Fibroblast of lung (primary cell): ENCODE measurements around the gene GBF1. TPM values are rescaled to one million over a fixed set of nuclear protein-coding genes. Genes with fewer than 3 reads are reported as not detected.

ENCODE experiments used
- DNase-seq, 2 donors: peaks; one replicate each; pipeline versions ENCODE4 v3.0.0 to v3.0.0-alpha.2; 2010; ENCODE audit warnings: low read depth in 2 of 2
- H2AFZ ChIP-seq: 2 replicates; pipeline ENCODE4 v1.5.1; 2012; ENCODE audit warnings: low read length, control low read depth, inconsistent platforms
- H3K27ac ChIP-seq: 2 replicates; pipeline ENCODE4 v1.5.1; 2011; ENCODE audit warnings: low read length, control low read depth; ENCODE audit not compliant: insufficient read depth
- H3K27me3 ChIP-seq: 2 replicates; pipeline ENCODE4 v1.5.1; 2011; ENCODE audit warnings: mild to moderate bottlenecking, low read length; ENCODE audit not compliant: control insufficient read depth, insufficient read depth
- H3K36me3 ChIP-seq: 2 replicates; pipeline ENCODE4 v1.5.1; 2011; ENCODE audit warnings: low read length; ENCODE audit not compliant: control insufficient read depth, insufficient read depth
- H3K4me1 ChIP-seq: 2 replicates; pipeline ENCODE4 v1.5.1; 2011; ENCODE audit warnings: low read length; ENCODE audit not compliant: control insufficient read depth, insufficient read depth; ENCODE audit errors: extremely low read depth
- H3K4me2 ChIP-seq: 2 replicates; pipeline ENCODE4 v1.5.1; 2011; ENCODE audit warnings: low read length, control low read depth; ENCODE audit not compliant: insufficient read depth; ENCODE audit errors: extremely low read depth
- H3K4me3 ChIP-seq, 4 experiments: fragments of 200-600 bp in 1 of 4; sonication (generic) in 1 of 4; replicated peaks in 1 of 4; 2 replicates each; pipeline ENCODE4 v1.5.1; 2011 to 2016; ENCODE audit warnings: low read length in 4 of 4, low read depth in 3 of 4, mild to moderate bottlenecking in 3 of 4, control low read depth in 2 of 4, inconsistent platforms in 1 of 4, mixed read lengths in 1 of 4; ENCODE audit not compliant: insufficient read depth in 1 of 4; ENCODE audit errors: control extremely low read depth in 1 of 4
- H3K79me2 ChIP-seq: 2 replicates; pipeline ENCODE4 v1.5.1; 2012; ENCODE audit warnings: mild to moderate bottlenecking, low read length, inconsistent platforms; ENCODE audit not compliant: control insufficient read depth, insufficient read depth
- H3K9ac ChIP-seq: 2 replicates; pipeline ENCODE4 v1.5.1; 2011; ENCODE audit warnings: mild to moderate bottlenecking, low read length, control low read depth; ENCODE audit not compliant: insufficient read depth
- H3K9me3 ChIP-seq: 2 replicates; pipeline ENCODE4 v1.5.1; 2012; ENCODE audit warnings: low read depth, low read length; ENCODE audit not compliant: control insufficient read depth, insufficient read depth
- H4K20me1 ChIP-seq: 2 replicates; pipeline ENCODE4 v1.5.1; 2011; ENCODE audit warnings: low read length; ENCODE audit not compliant: control insufficient read depth, insufficient read depth; ENCODE audit errors: extremely low read depth
- EZH2 ChIP-seq: IDR thresholded peaks from 2 replicates; pipeline ENCODE4 v1.5.1; 2012; ENCODE audit warnings: low read length, control low read depth, mild to moderate bottlenecking; ENCODE audit errors: missing control alignments
- polyA plus RNA-seq, 2 donors: library from polyadenylated mRNA; depleted of rRNA in 1 of 2; stranded (reverse) in 1 of 2; unstranded in 1 of 2; fragments of >200 nt; gene quantifications; 2 replicates each; pipeline ENCODE4 v1.2.1, GENCODE V29; 2011 to 2012; ENCODE audit warnings: missing spikeins in 1 of 2
- total RNA-seq: library from RNA; depleted of rRNA; stranded (reverse); fragments of >200 nt; gene quantifications from 2 replicates; pipeline ENCODE4 v1.2.1, GENCODE V29; 2014
- TF ChIP-seq, protein P1 (sequence below), 2 donors: IDR thresholded peaks in 1 of 2; conservative IDR thresholded peaks in 1 of 2; 1 replicate in 1 of 2; 2 replicates in 1 of 2; pipeline ENCODE4 v1.5.1; 2011 to 2012; ENCODE audit warnings: low read length in 2 of 2, control low read depth in 1 of 2, inconsistent platforms in 1 of 2, low read depth in 1 of 2, mild to moderate bottlenecking in 1 of 2

Gene GBF1
- total and polyA plus RNA-seq, 2 donors (not counting 1 experiment from before 2014, with no cell fraction given): 24.1 to 24.6 TPM

- Histone ChIP-seq H3K27ac (no peak overlapping the region), H3K36me3 (no peaks in the 10 kb centered on the region), H3K4me2 (peak overlapping the region; percentile 70), H3K79me2 (no peaks in the 10 kb centered on the region), H4K20me1 (no peaks in the 10 kb centered on the region), H3K27me3 (peaks cover 37% of the 10 kb centered on the region), H2AFZ (no peak overlapping the region), H3K9me3 (no peaks in the 10 kb centered on the region), H3K9ac (no peak overlapping the region), H3K4me3 (peak overlapping the region; percentile 22 to 46 (median 35)), H3K4me1 (peaks cover 11% of the 10 kb centered on the region)
- peak; percentile 60 to 65 for DNase-seq
- TF ChIP-seq, protein P1, sequence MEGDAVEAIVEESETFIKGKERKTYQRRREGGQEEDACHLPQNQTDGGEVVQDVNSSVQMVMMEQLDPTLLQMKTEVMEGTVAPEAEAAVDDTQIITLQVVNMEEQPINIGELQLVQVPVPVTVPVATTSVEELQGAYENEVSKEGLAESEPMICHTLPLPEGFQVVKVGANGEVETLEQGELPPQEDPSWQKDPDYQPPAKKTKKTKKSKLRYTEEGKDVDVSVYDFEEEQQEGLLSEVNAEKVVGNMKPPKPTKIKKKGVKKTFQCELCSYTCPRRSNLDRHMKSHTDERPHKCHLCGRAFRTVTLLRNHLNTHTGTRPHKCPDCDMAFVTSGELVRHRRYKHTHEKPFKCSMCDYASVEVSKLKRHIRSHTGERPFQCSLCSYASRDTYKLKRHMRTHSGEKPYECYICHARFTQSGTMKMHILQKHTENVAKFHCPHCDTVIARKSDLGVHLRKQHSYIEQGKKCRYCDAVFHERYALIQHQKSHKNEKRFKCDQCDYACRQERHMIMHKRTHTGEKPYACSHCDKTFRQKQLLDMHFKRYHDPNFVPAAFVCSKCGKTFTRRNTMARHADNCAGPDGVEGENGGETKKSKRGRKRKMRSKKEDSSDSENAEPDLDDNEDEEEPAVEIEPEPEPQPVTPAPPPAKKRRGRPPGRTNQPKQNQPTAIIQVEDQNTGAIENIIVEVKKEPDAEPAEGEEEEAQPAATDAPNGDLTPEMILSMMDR (conservative IDR thresholded peaks at IDR 0.05 in 1 of 2, IDR thresholded peaks at IDR 0.05 in 1 of 2; ENCODE audit: low read depth in 1 of 2, low read length in 2 of 2): no peak
- TF ChIP-seq EZH2: peak; percentile 13
These were observed 15.0 kb upstream of the GBF1 start for GRCh38 chr10:102230264-102230860.

- peaks cover 37% of the 10 kb centered on the region for H3K27me3 ChIP-seq
- no peak for DNase-seq
- H3K9me3 ChIP-seq: no peaks in the 10 kb centered on the region
- H3K36me3 ChIP-seq: no peaks in the 10 kb centered on the region
- no peak overlapping the region for H3K27ac ChIP-seq
- peaks cover 6% of the 10 kb centered on the region for H3K4me1 ChIP-seq
- H2AFZ ChIP-seq: no peak overlapping the region
- peak overlapping the region; percentile 62 for H3K4me2 ChIP-seq
- TF ChIP-seq EZH2: peak; percentile 92
- TF ChIP-seq, protein P1 (conservative IDR thresholded peaks at IDR 0.05 in 1 of 2, IDR thresholded peaks at IDR 0.05 in 1 of 2; ENCODE audit: low read depth in 1 of 2, low read length in 2 of 2): peak in 1 of 2 donors; percentile 21
- no peak overlapping the region for H3K9ac ChIP-seq
- H3K4me3 ChIP-seq: peak overlapping the region; percentile 18 to 46 (median 28)
- H4K20me1 ChIP-seq: no peaks in the 10 kb centered on the region
- H3K79me2 ChIP-seq: no peaks in the 10 kb centered on the region
These were observed 14.4 kb upstream of the GBF1 start for GRCh38 chr10:102230861-102231356.

DNA sequence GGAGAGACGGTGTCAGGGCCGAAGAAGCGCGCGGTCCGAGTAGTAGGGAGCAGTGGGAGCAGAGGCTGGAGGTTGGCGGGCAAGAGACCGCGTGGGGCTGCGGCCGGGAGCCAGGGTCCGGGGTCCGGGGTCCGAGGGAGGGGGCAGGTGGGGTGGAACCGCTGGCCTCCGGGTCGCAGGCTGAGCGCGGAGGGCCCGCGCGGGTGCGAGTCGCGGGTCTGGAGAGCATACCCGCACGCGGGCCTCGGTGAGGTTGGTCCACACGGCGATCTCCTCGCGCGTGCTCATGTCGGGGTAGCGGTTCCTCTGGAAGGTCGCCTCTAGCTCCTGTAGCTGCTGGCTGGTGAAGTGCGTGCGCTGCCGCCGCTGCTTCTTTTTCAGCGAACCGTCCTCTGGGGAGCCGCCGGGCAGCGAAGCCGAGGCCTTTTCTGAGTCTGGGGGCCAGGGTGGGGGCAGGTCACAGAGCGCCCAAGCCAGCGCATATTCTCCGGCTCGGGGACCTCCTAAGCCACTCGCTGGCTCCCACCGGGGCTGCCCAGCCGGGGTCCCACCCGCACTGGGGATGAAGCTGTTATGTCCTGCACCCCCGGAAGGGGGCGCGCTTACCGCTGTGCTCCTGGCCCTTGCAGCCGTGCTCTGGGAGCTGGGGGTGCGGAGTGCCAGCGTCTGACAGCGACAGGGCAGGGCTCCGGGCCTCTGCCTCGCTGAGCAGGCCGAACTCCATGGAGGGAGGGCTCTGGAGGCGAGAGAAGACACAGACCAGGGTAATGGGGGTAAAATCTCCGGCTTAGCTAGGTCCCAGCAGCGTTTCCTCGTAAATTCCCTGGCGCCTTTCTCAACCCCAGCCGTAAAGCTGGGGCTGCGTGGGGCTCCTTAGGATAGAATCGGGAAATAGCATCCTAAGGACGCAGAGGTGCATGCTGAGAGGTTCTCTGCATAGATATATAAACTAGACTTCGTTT is 13.7 kb upstream of the GBF1 start:
- H2AFZ ChIP-seq: no peak overlapping the region
- H3K4me2 ChIP-seq: peak overlapping the region; percentile 59
- H3K9me3 ChIP-seq: no peaks in the 10 kb centered on the region
- H4K20me1 ChIP-seq: no peaks in the 10 kb centered on the region
- no peaks in the 10 kb centered on the region for H3K79me2 ChIP-seq
- no peak overlapping the region for H3K4me3 ChIP-seq
- no peaks in the 10 kb centered on the region for H3K36me3 ChIP-seq
- no peak overlapping the region for H3K9ac ChIP-seq
- DNase-seq: no peak
- peaks cover 5% of the 10 kb centered on the region for H3K4me1 ChIP-seq
- H3K27ac ChIP-seq: no peak overlapping the region
- TF ChIP-seq, protein P1 (conservative IDR thresholded peaks at IDR 0.05 in 1 of 2, IDR thresholded peaks at IDR 0.05 in 1 of 2; ENCODE audit: low read depth in 1 of 2, low read length in 2 of 2): peak; percentile 50 to 64
- TF ChIP-seq EZH2: peak; percentile 48
- peaks cover 42% of the 10 kb centered on the region for H3K27me3 ChIP-seq
